ENCODE measurements around the gene AOC2.
"Not testable (repeated sequence)": the region's sequence is repeated elsewhere in the genome, so short reads cannot be mapped to it uniquely, and the experiment has no call there.

The AOC2 gene

DNA sequence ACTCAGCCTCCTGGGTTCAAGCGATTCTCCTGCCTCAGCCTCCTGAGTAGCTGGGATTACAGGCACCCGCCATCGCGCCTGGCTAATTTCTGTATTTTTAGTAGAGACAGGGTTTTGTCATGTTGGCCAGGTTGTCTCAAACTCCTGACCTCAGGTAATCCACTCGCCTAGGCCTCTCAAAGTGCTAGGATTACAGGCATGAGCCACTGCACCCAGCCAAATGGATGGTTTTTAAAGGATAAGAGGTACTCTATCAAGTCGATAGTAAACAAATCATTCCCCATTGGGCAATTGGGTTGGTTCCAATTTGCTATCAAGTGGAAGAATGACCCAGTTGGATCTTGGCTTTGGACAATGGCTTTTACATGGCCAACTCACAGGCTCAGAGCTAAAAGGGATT lies 37.3 kb downstream of the AOC2 start:
- not testable (repeated sequence) for DNase-seq (ENCODE audit: low spot score)

DNA sequence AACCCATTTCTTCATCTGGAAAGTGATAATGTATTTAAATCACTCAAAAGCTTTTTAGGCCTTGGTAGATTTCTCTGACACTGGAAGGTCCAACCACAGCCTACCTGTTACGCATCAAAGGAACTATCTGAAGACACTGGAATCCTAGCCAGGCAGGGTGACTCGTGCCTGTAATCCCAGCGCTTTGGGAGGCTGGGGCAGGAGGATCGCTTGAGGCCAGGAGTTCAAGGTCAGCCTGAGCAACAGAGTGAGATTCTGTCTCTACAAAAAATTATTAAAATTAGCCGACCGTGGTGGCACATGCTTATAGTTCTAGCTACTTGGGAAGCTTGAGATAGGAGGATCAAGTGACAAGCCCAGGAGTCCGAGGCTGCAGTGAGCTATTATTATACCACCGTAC lies 37.8 kb downstream of the AOC2 start:
- no peak for DNase-seq (ENCODE audit: low spot score)

DNA sequence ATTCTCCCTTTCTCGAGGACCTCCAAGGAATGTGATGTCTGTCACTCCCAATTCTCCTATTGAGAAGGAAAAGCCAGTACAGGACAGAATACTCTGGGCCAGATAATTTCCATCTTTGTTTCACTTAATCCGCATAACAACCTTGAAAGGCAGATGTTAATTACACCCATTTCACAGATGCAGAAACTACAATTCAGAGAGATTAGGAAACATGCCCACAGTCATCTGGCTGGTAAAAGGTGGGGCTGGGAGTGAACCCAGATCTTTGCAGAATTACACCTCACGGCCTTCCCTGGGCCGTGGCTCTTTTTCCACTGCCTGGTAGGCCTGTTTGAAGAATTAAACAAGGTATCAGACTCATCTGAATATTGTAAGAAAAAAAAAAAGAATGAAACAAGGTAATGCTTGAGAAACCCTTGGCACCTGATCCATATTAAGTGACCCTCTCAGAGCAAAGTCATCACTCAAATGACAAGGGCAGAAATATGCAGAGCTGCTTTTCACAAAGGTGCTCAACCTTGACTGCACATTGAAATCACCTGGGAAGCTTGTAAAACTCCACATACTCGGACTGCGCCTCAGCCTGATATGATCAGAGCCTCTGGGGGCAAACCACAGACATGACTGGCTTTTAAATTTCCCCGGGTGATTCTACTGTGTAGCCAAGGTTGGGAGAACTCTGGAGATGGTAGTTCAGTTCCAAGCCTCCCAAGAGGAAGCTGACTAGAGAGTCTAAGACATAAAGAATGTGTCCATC lies 39.6 kb downstream of the AOC2 start:
- no peak for DNase-seq (ENCODE audit: low spot score)

DNA sequence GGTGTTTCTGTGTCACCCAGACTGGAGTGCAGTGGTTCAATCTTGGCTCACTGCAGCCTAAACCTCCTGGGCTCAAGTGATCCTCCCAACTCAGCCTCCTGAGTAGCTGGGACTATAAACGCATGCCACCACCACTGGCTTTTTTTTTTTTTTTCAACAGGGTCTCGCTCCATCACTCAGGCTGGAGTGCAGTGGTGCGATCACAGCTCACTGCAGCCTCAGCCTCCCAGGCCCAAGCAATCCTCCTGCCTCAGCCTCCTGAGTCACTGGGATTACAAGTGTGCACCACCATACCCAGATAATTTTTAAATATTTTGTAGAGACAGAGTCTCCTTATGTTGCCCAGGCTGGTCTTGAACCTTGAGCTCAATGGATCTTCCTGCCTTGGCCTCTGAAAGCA lies 41.4 kb downstream of the AOC2 start:
- DNase-seq (ENCODE audit: low spot score): not testable (repeated sequence)

DNA sequence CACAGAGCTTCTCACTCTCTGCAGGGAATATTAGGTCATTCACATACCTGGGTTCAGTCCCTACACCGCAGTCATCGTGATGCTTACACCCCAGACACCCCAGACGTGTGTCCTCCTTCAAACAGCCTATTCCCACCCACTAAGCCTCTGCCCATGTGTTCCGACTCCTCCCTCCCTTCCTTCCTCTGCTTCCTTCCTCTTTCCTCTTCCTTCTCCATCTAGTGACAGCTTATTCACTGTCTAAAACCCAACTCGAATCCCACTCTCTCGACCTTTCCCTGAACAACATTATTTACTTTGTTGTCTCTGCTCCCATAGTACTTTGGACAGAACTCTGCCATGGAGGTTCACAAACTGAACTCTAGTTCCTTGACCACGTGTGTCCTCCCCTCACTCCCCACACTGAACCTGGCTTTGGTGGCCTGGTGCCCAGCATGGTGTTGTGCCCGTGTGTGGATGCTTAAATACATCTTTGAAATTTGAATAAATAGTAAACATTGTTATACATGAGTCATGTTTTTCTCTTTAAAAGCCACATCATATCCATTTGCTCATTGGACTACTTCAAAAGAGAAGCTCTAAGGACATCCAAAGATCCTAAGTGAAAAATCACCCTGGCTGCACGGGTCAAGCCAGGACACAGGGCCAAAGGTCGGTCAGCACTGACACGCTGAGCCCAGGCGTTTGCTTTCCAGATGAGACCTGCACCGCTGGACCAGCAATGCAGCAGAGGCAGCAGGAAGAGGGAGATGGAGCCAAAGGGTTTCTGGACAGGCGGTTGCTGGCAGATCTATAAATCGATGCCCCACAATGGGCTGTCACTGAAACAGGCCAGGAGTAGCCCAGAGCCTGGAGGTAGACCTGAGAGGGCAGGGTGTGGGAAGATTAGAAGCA lies 42.1 kb downstream of the AOC2 start:
- DNase-seq (ENCODE audit: low spot score): peak; percentile 67

DNA sequence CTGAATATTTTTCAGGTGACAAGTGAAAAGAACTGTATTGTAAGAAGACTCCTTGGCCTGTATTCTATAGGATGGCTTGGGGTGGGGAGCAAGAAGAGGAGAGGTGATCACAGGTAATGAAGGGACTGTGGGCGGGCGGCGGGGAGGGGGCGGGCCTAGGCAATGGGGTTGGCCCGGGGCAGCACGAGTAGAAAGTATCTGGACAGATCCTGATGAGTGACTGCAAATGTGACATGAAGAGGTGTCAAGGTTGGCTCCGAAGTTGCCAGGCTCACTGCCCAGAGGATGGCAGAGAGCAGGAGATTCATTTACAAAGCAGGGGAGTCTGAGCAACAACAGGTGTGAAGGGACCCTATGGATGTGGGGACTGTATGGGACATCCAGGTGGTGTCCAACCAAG lies 45.4 kb downstream of the AOC2 start:
- no peak for DNase-seq (ENCODE audit: low spot score)

DNA sequence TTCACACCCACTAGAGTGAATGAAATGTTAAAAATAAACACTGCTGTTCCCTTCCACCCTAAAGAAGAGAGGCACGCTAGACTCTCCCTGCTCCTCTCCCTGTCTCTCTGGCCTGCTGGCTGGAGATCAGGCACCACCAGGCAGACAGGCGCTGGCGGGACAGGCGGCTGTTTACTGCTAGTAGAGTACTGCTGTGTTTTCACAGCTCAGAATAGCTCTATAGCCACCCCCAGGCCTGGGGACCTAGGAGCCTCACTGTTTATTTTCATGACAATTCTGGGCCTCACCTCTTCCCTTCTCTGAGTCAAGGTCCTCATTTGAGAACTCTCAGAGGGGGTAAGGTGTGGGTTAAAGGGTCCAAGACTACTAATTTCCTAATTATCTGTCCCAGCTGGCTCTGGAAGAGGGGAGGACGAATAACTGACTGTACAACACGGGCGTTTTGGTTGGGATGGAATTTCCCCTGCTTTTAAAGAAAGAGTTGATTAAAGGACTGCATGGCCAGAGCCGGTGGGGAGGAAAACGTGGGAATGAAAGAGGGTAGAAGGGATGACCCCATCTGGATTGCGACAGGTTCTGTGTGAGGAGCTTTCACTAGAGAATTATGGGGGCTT lies 47.3 kb downstream of the AOC2 start:
- peak; percentile 65 for DNase-seq (ENCODE audit: low spot score)

DNA sequence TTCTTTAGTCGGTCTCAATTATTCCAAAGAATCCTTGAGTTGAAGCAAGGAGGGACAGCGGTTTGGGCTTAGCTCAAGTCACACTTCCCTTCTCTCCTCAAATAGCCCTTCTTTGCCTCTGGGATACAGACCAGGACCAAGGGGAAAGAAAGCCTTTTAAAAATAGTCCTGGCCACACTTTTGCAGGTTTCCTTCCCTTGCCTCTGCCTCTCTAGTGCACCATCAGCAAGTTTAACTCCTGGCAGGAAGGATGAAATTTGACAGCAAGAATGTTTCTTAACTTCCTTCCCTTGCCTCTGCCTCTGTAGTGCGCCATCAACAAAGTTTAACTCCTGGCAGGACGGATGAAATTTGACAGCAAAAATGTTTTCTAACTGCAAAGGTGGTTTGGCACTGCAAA lies 49.0 kb downstream of the AOC2 start:
- no peak for DNase-seq (ENCODE audit: low spot score)

DNA sequence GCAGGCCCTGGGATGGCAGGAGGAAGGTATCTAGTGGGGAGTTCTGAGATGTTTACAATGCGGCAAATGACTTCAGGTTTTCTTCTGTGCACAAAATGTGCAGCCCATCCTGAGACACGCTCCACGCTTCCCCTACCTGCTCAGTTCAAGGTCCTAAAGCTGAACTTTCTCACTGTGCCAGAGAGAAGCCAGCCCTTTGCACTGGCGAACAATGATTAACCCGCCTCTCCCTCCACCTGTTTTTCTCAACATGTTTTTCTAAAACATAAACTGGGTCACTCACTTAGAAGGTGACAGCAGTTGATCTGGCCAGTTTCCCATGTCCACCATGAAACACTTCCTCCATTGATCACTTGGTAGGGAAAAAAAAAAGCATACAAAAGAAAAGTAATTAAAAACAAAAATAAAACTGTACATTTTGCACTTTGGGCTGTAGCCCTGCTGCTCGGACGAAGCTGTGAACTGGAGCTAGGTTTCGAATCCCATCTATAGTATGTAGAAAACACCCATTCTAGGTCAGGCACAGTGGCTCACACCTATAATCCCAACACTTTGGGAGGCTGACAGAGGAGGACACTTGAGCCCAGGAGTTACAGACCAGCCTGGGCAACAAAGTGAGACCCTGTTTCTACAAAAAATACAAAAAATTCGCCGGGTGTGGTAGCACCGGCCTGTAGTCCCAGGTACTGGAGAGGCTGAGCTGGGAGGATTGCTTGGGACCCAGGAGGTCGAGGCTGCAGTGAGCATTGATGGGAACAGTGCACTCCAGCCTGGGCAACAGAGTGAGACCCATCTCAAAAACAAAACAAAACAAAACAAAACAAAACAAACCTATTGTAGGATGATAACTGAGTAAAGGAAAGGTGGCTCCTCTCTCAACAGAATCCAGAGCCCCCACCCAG lies 50.2 kb downstream of the AOC2 start:
- peak; percentile 43 for DNase-seq (ENCODE audit: low spot score)

DNA sequence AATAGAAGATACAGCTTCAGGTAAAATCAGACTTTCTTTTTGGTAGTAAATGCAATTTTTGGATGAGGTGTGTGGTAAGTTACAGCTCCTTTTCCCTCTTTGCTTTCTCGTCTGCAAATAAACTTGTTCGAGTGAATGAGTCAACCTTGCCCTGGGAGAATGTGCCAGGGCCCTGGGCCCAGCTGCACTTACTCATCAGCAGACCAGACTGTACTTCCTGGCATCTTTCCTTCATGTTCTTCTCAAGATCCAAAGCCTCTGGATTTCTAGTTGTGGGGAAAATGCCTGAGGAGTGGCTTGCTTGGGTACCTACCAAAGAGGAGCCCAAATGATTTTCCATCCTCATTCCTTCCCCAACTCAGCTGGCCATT lies 50.8 kb downstream of the AOC2 start:
- no peak for DNase-seq (ENCODE audit: low spot score)

DNA sequence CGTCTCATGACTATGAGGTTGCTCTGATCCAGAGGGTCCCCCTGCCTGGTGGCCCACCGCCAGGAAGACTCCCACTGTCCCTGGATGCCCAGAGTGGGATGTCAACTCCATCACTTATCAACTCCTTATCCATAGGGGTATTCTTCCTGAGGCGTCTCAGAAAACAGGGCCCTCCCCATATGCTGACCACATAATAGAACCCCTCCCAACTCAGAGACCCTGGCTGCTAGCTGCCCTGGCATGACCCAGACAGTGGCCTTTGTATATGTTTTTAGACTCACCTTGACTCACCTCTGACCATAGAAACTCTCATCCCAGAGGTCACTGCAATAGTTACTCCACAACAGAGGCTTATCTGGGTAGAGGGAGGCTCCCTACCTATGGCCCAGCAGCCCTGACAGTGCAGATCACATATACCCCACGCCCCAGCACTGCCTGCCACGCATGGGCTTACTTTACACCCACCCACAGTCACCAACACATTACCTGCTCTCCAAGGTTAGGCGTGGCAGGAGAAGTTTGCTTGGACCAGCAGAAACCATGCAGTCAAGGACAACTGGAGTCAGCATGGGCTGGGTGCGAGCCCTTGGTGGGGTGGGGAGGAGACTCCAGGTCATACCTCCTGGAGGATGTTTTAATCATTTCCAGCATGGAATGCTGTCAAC lies 53.9 kb downstream of the AOC2 start:
- no peak for DNase-seq (ENCODE audit: low spot score)

DNA sequence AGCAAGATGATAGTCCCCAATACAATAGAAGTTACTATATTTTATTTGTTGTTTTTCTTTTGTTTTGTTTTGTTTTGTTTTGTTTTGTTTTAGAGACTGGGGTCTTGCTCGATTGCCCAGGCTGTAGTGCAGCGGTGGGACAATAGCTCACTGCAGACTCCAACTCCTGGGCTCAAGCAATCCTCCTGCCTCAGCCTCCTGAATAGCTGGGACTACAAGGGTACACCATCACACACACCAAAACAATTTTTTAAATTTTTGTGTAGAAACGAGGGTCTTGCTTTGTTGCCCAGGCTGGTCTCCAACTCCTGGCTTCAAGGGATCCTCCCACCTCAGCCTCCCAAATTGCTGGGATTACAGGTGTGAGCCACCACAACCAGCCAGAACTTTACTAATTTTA lies 55.6 kb downstream of the AOC2 start:
- DNase-seq (ENCODE audit: low spot score): not testable (repeated sequence)

All from HuH-7.5 (cell line).